ENCODE measurements around the gene PTPN1. TPM values are rescaled to one million over a fixed set of nuclear protein-coding genes. Genes with fewer than 3 reads are reported as not detected.

The PTPN1 gene
- polyA plus RNA-seq, 3 donors: 12.4 to 21.4 (median 19.1) TPM

GRCh38 chr20:50578778-50579165 lies 68.6 kb downstream of the PTPN1 start:
- intact Hi-C loops (cut with micrococcal nuclease): loop anchor here in 1 of 2 donors (5.0 kb wide), 2 partner anchors 101 to 391 kb away; no protein-coding TSS in a partner anchor
- no peaks in the 10 kb centered on the region for H3K4me1 ChIP-seq (ENCODE audit: control insufficient read depth in 1 of 2, insufficient read depth in 2 of 2, low read length in 2 of 2)
- WGBS (ENCODE audit: insufficient coverage): 100% methylated on average over 2 of the region's 5 CpGs
- no peaks in the 10 kb centered on the region for H3K79me2 ChIP-seq (ENCODE audit: insufficient read depth, low read length)
- peak overlapping the region in 1 of 2 donors; percentile 2 for H3K27ac ChIP-seq (ENCODE audit: low read depth in 1 of 2, low read length in 2 of 2)
- no peak overlapping the region for H3K4me3 ChIP-seq (replicated peaks in 1 of 3; ENCODE audit: low read depth in 2 of 3, low read length in 3 of 3)
- no peak overlapping the region for H3K4me3 Mint-ChIP-seq
- no peaks in the 10 kb centered on the region for H3K27me3 Mint-ChIP-seq (ENCODE audit: low read depth in 3 of 3)
- H3K27me3 ChIP-seq (ENCODE audit: control insufficient read depth in 2 of 2, insufficient read depth in 2 of 2, low read length in 2 of 2): no peaks in the 10 kb centered on the region
- peaks cover 2% of the 10 kb centered on the region for H3K4me1 Mint-ChIP-seq
- H2AFZ ChIP-seq (ENCODE audit: insufficient read depth, low read depth, low read length, poor library complexity, severe bottlenecking): no peak overlapping the region
- no peak for DNase-seq
- H3K4me2 ChIP-seq (replicated peaks; ENCODE audit: extremely low read depth, low read length, poor library complexity, severe bottlenecking): no peak overlapping the region
- H3K9ac ChIP-seq (ENCODE audit: insufficient read depth, low read length, poor library complexity, severe bottlenecking): no peak overlapping the region
- peaks cover 87 to 93% of the 10 kb centered on the region in 2 donors for H3K36me3 ChIP-seq (replicated peaks in 1 of 2; ENCODE audit: control insufficient read depth in 1 of 2, insufficient read depth in 2 of 2, low read length in 2 of 2)
- TF ChIP-seq CTCF (IDR thresholded peaks at IDR 0.05): no peak
- no peaks in the 10 kb centered on the region for H3K9me3 ChIP-seq (replicated peaks in 1 of 2; ENCODE audit: control insufficient read depth in 1 of 2, insufficient read depth in 1 of 2, low read length in 2 of 2)
- H3K27ac Mint-ChIP-seq: peak overlapping the region in 3 of 7 donors; percentile 18 to 30 (median 23)
- peaks cover 89 to 96% of the 10 kb centered on the region in 2 donors for H3K36me3 Mint-ChIP-seq
- peaks cover 62% of the 10 kb centered on the region for H4K20me1 ChIP-seq (ENCODE audit: insufficient read depth, low read length)
- no peaks in the 10 kb centered on the region for H3K9me3 Mint-ChIP-seq

GRCh38 chr20:50579511-50579910 lies 69.3 kb downstream of the PTPN1 start:
- intact Hi-C loops (cut with micrococcal nuclease): loop anchor here in 1 of 2 donors (5.0 kb wide), 2 partner anchors 102 to 392 kb away; no protein-coding TSS in a partner anchor
- TF ChIP-seq CTCF (IDR thresholded peaks at IDR 0.05): no peak
- peaks cover 86 to 92% of the 10 kb centered on the region in 2 donors for H3K36me3 ChIP-seq (replicated peaks in 1 of 2; ENCODE audit: control insufficient read depth in 1 of 2, insufficient read depth in 2 of 2, low read length in 2 of 2)
- no peak for DNase-seq
- no peak overlapping the region for H3K9ac ChIP-seq (ENCODE audit: insufficient read depth, low read length, poor library complexity, severe bottlenecking)
- H3K4me3 ChIP-seq (replicated peaks in 1 of 3; ENCODE audit: low read depth in 2 of 3, low read length in 3 of 3): no peak overlapping the region
- WGBS (ENCODE audit: insufficient coverage): 69% methylated on average over 5 of the region's 10 CpGs
- H3K27me3 ChIP-seq (ENCODE audit: control insufficient read depth in 2 of 2, insufficient read depth in 2 of 2, low read length in 2 of 2): no peaks in the 10 kb centered on the region
- no peaks in the 10 kb centered on the region for H3K27me3 Mint-ChIP-seq (ENCODE audit: low read depth in 3 of 3)
- H3K27ac ChIP-seq (ENCODE audit: low read depth in 1 of 2, low read length in 2 of 2): no peak overlapping the region
- H2AFZ ChIP-seq (ENCODE audit: insufficient read depth, low read depth, low read length, poor library complexity, severe bottlenecking): no peak overlapping the region
- H3K79me2 ChIP-seq (ENCODE audit: insufficient read depth, low read length): no peaks in the 10 kb centered on the region
- H3K27ac Mint-ChIP-seq: peak overlapping the region in 1 of 7 donors; percentile 30
- H4K20me1 ChIP-seq (ENCODE audit: insufficient read depth, low read length): peaks cover 61% of the 10 kb centered on the region
- H3K9me3 Mint-ChIP-seq: no peaks in the 10 kb centered on the region
- no peaks in the 10 kb centered on the region for H3K9me3 ChIP-seq (replicated peaks in 1 of 2; ENCODE audit: control insufficient read depth in 1 of 2, insufficient read depth in 1 of 2, low read length in 2 of 2)
- H3K4me1 Mint-ChIP-seq: peaks cover 2% of the 10 kb centered on the region
- no peak overlapping the region for H3K4me2 ChIP-seq (replicated peaks; ENCODE audit: extremely low read depth, low read length, poor library complexity, severe bottlenecking)
- H3K36me3 Mint-ChIP-seq: peaks cover 87 to 95% of the 10 kb centered on the region in 2 donors
- H3K4me1 ChIP-seq (ENCODE audit: control insufficient read depth in 1 of 2, insufficient read depth in 2 of 2, low read length in 2 of 2): no peaks in the 10 kb centered on the region
- H3K4me3 Mint-ChIP-seq: no peak overlapping the region
